Sciatic nerve (tissue), 2 donors: ENCODE measurements around the gene RALA. TPM values are rescaled to one million over a fixed set of nuclear protein-coding genes. Genes with fewer than 3 reads are reported as not detected.

ENCODE experiments used
- ATAC-seq: fragments of 200-7000 bp; cut with Tn5 transposase; one replicate; pipeline ENCODE4 v1.9.1; 2020; ENCODE audit warnings: mild to moderate bottlenecking, moderate library complexity
- DNase-seq: peaks from one replicate; pipeline ENCODE4 v3.0.0-alpha.2; 2020; ENCODE audit warnings: low spot score
- intact Hi-C: fragments of 100-400 bp; cut with DNase I; formaldehyde crosslinking; loops from one replicate; pipeline ENCODE4 v1.14.2; 2022
- total RNA-seq: library from RNA; stranded (reverse); fragmentation: NEBNext Ultra II Directional; extraction: Animal tissue kit (Norgen Biotek cat#: 25700); gene quantifications from one replicate; pipeline ENCODE4 v1.2.1, GENCODE V29; 2021
- donor health status: DM: no; HTN: no; CAD: no.
- donor health status: DM: no; HTN: no; CAD: no.

RALA gene
- total RNA-seq, 1 donor from 2014 or later: 35.0 TPM

DNA sequence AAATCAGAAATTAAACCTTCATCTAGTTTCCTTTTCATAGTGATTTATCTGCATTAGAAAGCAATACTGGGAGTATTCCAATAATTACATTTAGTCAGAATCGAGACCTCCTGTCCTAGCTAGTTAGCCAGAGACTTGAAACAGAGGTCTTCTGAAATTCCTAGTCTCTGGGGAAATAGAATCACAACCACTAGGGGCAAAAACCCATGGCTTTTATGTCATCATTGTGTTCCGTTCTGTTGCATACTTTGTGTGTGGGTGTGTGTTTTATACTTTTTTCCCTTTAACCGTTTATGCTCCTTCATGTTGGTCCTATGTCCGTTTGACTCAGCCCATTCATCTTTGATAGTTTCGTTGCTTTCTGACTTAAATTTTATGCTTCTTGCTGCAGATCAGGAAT is 79.8 kb downstream of the RALA start:
- intact Hi-C loops: no loop called here
- ATAC-seq (no peak), DNase-seq (no peak)

- intact Hi-C loops: no loop called here
- ATAC-seq: no peak
- DNase-seq: no peak
Measured at GRCh38 chr7:39709029-39709428, 85.7 kb downstream of the RALA start.

DNA sequence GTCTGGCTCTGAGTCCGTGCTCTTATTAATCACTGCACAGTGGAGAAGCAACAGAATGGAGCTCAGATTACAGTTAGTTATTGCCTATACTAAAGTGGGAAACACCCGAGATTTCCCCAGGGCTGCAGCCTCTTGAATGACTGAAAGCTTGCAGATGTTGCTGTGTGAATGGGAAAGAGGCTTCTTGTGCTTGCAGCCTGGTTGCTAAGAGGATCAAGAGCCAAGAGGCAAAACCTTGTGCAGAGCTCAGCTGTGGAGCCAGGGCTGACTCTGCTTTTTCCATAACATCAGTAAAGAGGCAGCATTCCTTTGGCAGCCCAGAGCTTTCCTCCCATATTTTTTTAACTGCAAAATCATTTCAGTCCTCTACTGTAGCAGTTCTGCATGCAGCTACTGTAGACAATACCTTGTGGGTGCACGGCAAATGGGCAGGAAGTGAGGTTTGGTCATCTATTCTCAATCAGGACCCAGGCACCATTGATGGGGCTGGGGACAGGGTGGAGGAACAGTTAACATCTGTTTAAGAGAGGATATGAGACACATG is 86.5 kb downstream of the RALA start:
- ATAC-seq (peak; percentile 88), DNase-seq (no peak)
- intact Hi-C loops: no loop called here

DNA sequence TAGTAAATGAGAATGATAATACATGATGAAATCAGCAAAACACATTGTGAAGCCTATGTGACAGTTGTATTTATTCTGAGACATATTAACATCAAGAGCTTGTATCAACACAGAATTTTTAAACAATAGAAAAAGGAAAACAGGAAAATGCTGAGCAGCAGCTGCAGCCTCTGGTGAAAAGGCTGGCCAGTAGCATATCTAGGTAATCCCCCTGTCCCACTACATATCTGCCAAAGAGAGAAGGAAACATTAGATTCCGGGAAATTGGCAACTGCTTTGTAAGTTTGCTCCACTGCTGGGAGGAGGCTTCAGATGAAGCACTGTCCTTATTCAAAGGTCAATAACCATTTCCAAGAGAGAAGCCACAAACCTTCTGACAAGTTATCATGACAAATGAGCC is 89.4 kb downstream of the RALA start:
- no peak for ATAC-seq
- no peak for DNase-seq
- intact Hi-C loops: no loop called here

DNA sequence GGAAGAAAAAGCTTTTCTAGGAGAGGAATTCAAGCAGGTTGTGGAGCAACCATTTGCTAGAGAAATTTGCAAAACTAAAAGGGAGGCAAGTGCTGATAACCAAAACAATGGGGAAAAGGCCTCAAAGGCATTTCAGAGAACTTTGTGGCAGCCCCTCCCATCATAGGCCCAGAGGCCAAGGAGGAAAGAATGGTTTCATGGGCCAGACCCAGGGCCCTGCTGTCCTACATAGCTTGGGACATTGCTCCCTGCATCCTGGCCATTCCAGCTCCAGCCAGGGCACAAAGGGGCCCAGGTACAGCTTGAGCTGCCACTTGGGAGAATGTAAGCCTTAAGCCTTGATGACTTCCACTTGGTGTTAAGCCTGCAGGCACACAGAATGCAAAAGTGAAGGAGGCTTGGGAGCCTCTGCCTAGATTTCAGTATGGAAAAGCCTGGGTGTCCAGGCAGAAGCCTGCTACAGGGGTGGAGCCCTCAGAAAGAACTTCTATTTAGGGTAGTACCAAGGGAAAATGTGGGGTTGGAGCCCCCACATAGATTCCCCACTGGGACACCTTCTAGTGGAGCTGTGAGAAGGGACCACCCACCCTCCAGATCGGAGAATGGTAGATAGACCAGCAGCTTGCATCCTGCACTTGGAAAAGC is 91.2 kb downstream of the RALA start:
- ATAC-seq (no peak), DNase-seq (no peak)
- intact Hi-C loops: no loop called here

GRCh38 chr7:39720586-39720985 is 97.2 kb downstream of the RALA start:
- ATAC-seq (peak; percentile 41), DNase-seq (no peak)
- intact Hi-C loops: no loop called here

GRCh38 chr7:39721345-39721744 is 98.0 kb downstream of the RALA start:
- DNase-seq (no peak), ATAC-seq (no peak)
- intact Hi-C loops: no loop called here

- no peak for ATAC-seq
- no peak for DNase-seq
- intact Hi-C loops: no loop called here
Measured at GRCh38 chr7:39721919-39722597, 98.7 kb downstream of the RALA start.

GRCh38 chr7:39727231-39728012 is 104.0 kb downstream of the RALA start:
- intact Hi-C loops: no loop called here
- no peak for DNase-seq
- ATAC-seq: no peak

- intact Hi-C loops: no loop called here
Measured at GRCh38 chr7:39732837-39733804, 109.7 kb downstream of the RALA start.

GRCh38 chr7:39733881-39734632 is 110.7 kb downstream of the RALA start:
- DNase-seq (no peak), ATAC-seq (no peak)
- intact Hi-C loops: no loop called here

More at GRCh38 chr7:39732837-39733804, 109.7 kb downstream of the RALA start:
- DNase-seq (peak; percentile 98), ATAC-seq (peak; percentile 97)

DNA sequence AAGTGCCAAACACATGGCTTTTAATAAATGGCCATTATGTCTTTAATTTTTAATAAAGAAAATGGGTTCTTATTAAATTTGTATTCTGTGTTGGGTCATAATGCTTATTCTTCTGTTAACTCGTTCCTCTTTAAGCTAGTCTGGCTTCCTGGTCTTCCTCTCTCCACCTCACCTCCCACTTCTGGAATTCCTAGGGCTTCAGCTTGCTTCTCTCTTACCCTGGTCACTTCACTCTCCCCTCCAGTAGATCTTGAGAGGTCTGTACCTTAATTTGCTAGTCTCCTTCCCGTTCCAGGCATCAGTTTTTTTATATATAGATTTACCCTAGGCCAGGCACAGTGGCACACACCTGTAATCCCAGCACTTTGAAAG is 111.2 kb downstream of the RALA start:
- intact Hi-C loops: no loop called here
- DNase-seq: no peak
- no peak for ATAC-seq

DNA sequence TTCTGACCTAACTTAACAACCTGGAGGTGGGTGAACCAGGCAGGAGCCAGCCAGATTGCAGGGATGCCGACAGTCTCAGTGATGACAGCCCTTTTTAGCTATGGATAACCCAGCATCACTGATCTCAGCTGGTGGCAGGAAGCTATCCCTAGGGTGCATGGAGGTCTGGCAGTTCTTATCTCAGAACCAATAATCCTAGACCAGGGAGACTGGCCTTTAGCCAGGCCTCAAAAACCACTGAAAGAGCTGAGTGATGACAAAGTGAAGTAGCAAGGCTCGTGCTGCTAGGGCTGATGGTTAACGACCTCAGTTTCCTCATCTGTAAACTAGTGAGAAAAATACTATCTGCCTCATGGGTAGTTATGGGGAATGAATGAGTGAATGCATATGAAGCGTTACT is 112.5 kb downstream of the RALA start:
- intact Hi-C loops: no loop called here
- ATAC-seq: no peak
- no peak for DNase-seq

GRCh38 chr7:39741942-39742623 is 118.7 kb downstream of the RALA start:
- ATAC-seq (no peak), DNase-seq (peak; percentile 65)
- intact Hi-C loops: loop anchor here (10.0 kb wide), 1 partner anchor 157 kb away; no protein-coding TSS in a partner anchor

GRCh38 chr7:39744620-39745019 is 121.2 kb downstream of the RALA start:
- intact Hi-C loops: loop anchor here (10.0 kb wide), 1 partner anchor 160 kb away; no protein-coding TSS in a partner anchor

DNA sequence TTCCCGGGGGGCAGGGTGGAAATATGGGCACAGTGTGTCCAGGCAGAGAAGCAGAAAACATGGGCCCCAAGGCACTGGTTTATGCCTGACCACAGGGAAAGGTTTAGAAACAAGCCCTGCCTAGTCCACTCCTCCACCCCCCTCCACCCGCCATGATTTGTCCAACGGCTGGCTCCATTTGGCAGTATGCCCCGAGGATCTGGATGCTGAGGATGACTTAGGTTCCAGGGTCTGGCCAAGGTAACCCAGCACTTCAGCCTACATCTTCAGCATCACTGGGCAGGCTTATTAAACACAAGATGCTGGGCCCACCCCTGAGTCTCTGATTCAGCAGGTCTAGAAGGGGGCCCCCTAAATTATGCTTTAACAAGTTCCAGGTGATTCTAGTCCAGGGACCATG is 121.9 kb downstream of the RALA start:
- ATAC-seq: no peak
- intact Hi-C loops: loop anchor here (10.0 kb wide), 1 partner anchor 161 kb away; no protein-coding TSS in a partner anchor
- DNase-seq: no peak

More at GRCh38 chr7:39744620-39745019, 121.2 kb downstream of the RALA start:
- DNase-seq (no peak), ATAC-seq (no peak)

GRCh38 chr7:39746103-39746819 is 122.9 kb downstream of the RALA start:
- peak; percentile 87 for ATAC-seq
- intact Hi-C loops: loop anchor here (10.0 kb wide), 1 partner anchor 161 kb away; no protein-coding TSS in a partner anchor
- peak; percentile 87 for DNase-seq
